Lower leg skin (tissue), 4 donors: ENCODE measurements around the gene TULP1. TPM values are rescaled to one million over a fixed set of nuclear protein-coding genes. Genes with fewer than 3 reads are reported as not detected.

ENCODE experiments used
- DNase-seq, 2 donors: peaks; one replicate each; pipeline ENCODE4 v3.0.0-alpha.2; 2019; ENCODE audit warnings: low spot score in 2 of 2
- H3K4me3 ChIP-seq: fragments of 200-600 bp; sonication (generic); 2 replicates; pipeline ENCODE4 v1.5.1; 2017; ENCODE audit warnings: mild to moderate bottlenecking, low read depth; ENCODE audit not compliant: poor library complexity, severe bottlenecking
- CTCF ChIP-seq, 3 donors: fragments of 450-650 bp; IDR thresholded peaks; one replicate each; pipeline ENCODE4 v1.5.1; 2016; ENCODE audit warnings: antibody characterized with exemption in 3 of 3, mild to moderate bottlenecking in 3 of 3, moderate library complexity in 2 of 3
- POLR2A ChIP-seq, 2 donors: fragments of 450-650 bp; IDR thresholded peaks; one replicate each; pipeline ENCODE4 v1.6.1; 2016 to 2017; ENCODE audit warnings: antibody characterized with exemption in 2 of 2, mild to moderate bottlenecking in 1 of 2, moderate library complexity in 1 of 2
- WGBS, 2 donors: methylation state at CpG; one replicate each; pipeline ENCODE4 v1.1.5; 2018; 5-methylcytosine and 5-hydroxymethylcytosine counted together
- intact Hi-C: fragments of 100-400 bp; cut with DNase I; formaldehyde crosslinking; loops from one replicate; pipeline ENCODE4 v1.15.0; 2023; ENCODE audit warnings: low total_unique reads
- total RNA-seq, 4 donors: library from RNA; depleted of rRNA; stranded (reverse); fragments of >200 nt; gene quantifications; one replicate each; pipeline ENCODE4 v1.1.0, GENCODE V29; 2016

The TULP1 gene
- total RNA-seq, 4 donors from 2014 or later = 0.61 to 0.65 TPM; not detected in 2

DNA sequence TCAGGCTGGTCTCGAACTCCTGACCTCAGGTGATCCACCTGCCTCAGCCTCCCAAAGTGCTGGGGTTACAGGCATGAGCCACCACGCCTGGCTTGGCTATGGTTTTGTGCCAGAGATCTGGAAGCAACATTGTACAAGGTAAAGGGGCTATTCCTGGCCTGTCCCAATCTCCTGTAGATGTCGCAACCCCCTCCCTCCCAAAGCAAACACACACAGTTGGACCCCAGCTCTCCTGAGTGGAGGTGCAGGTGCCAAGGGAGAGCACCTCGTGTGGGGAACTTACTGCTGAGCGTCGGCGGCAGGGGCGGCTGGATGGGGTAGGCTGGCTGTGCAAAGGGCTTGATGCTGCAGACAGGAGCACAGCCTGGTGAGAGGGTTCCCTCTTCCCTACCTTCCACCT is 35.7 kb downstream of the TULP1 start:
- TF ChIP-seq CTCF (IDR thresholded peaks at IDR 0.05) (no peak), POLR2A (IDR thresholded peaks at IDR 0.05) (no peak)
- no peak overlapping the region for H3K4me3 ChIP-seq
- intact Hi-C loops = no loop called here
- DNase-seq = no peak
- 85 to 86% methylated on average over 7 to 8 of the region's 8 CpGs for WGBS, 2 donors

DNA sequence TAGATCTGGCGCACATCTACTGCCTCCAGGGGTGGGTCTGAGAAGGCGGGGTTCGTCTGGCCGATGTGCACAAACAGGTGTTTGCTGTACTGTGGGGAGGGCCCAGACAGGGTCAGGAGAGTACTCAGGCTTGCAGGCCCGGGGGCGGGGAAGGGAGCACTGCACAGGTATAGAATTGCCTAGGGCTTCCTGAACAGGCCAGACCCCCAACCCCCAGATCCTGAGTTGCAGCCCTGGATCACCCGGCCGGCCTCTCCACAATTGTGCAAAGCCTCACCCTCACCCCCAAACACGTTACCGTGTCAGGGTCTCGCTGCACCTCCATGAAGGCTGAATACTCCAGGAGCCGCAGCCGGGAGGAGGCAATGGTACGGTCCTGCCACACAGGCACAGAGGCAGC is 36.7 kb downstream of the TULP1 start:
- intact Hi-C loops = no loop called here
- H3K4me3 ChIP-seq = no peak overlapping the region
- no peak for DNase-seq
- no peak for TF ChIP-seq POLR2A (IDR thresholded peaks at IDR 0.05)
- TF ChIP-seq CTCF (IDR thresholded peaks at IDR 0.05) = no peak
- WGBS, 2 donors = 69 to 77% methylated on average over 13 to 14 of the region's 14 CpGs

GRCh38 chr6:35475573-35475972 is 37.1 kb downstream of the TULP1 start:
- H3K4me3 ChIP-seq = no peak overlapping the region
- TF ChIP-seq CTCF (IDR thresholded peaks at IDR 0.05) (no peak), POLR2A (IDR thresholded peaks at IDR 0.05) (no peak)
- 68 to 71% methylated on average over 4 of the region's 4 CpGs for WGBS, 2 donors
- no peak for DNase-seq
- intact Hi-C loops = no loop called here

DNA sequence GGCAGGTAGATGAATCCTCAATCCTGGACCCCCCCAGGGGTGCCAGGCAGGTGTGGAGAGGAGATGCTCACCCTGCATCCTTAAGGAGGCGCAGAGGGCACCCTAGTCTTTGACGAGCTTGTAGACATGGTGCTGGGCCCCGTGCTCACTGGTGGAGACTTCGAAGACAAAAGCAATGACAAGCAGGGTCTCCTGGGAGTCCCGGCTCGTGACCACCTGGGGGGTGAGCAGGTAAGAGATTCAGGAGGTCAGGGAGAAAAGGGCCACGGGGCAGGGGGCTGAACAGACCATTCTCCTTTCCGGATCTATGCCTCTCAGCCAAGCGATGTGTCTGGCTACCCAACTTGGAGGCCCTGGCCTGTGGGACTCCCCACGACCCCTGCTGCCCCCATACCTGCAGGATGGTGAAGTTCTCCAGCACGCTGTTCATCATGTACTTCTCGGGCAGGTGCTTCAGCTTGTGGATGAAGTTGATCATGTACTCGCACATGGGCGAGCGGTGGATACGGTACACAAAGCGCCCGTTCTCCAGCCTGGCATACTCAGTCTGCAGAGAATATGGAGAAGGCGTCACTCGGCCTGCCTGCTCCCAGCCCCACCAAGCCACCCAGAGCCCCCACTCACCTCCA is 37.6 kb downstream of the TULP1 start:
- no peak overlapping the region for H3K4me3 ChIP-seq
- WGBS, 2 donors = 88 to 92% methylated on average over 20 of the region's 20 CpGs
- intact Hi-C loops = no loop called here
- no peak for DNase-seq
- no peak for TF ChIP-seq CTCF (IDR thresholded peaks at IDR 0.05)
- no peak for TF ChIP-seq POLR2A (IDR thresholded peaks at IDR 0.05)

DNA sequence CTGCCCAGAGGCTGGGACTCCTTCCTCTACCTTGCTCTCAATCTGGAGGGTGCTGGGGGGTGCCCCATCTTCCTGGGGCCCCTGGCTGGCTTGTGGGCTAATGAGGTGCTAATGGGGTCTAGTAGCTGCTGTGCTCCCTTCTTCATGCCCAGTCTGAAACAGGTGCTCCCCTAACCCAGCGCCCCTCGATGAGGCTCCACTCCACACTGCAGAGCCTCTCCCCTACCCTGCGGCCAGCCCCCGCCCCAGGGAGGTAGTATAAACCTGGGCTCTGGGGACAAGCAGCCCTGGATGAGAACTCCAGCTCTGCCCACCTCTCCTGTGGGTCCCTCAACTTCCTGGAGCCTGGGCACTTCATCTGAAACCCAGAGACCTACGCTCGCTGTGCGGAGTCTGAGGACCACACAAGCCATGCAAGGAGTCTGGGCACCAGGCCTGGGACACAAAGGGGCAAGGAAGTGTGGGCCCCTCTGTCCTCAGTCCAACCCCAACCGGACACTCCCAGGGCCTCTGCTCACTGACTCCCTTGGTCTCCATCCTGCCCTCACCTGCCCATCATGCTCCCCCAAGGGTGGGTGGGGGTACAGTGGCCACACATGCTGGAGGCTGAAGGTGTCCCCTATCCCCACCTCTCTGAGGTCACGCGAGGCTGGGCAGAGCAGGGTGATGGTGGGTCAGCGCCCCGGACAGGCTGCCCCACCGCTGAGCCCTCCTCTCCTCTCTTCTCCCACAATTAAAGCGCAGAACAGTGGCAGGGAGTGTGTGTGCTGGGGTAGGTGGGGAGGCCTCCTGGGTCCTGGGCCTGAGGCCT is 38.4 kb downstream of the TULP1 start:
- TF ChIP-seq CTCF (IDR thresholded peaks at IDR 0.05) (no peak), POLR2A (IDR thresholded peaks at IDR 0.05) (no peak)
- H3K4me3 ChIP-seq = no peak overlapping the region
- intact Hi-C loops = no loop called here
- no peak for DNase-seq
- WGBS, 2 donors = 83 to 84% methylated on average over 14 of the region's 14 CpGs

DNA sequence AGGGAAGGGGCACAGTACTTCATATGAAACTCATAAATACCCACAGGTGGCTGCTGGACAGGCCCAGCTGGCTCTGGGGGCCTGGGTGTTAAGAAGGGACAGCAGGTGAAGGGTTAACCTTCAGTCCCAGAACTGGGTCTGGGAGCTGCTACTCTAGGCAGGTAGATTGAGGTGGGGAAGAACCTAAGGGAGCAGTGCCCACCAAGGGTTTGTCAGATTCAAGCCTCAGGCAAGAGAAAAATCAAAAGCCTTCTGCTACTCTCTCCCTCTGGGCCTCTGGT is 38.9 kb downstream of the TULP1 start:
- TF ChIP-seq POLR2A (IDR thresholded peaks at IDR 0.05) (no peak), CTCF (IDR thresholded peaks at IDR 0.05) (no peak)
- H3K4me3 ChIP-seq = no peak overlapping the region
- intact Hi-C loops = no loop called here
- no peak for DNase-seq
